WI38 (cell line): Measurements from ENCODE around the gene SUCNR1.

Experiments used
- H3K4me3 ChIP-seq: 2 replicates; pipeline ENCODE4 v1.5.1; 2011; ENCODE audit warnings: low read depth, mild to moderate bottlenecking, control low read depth, low read length
- CTCF ChIP-seq: IDR thresholded peaks from 2 replicates; pipeline ENCODE4 v1.5.1; 2012; ENCODE audit warnings: low read depth, mild to moderate bottlenecking, control low read depth, low read length

SUCNR1 gene

DNA sequence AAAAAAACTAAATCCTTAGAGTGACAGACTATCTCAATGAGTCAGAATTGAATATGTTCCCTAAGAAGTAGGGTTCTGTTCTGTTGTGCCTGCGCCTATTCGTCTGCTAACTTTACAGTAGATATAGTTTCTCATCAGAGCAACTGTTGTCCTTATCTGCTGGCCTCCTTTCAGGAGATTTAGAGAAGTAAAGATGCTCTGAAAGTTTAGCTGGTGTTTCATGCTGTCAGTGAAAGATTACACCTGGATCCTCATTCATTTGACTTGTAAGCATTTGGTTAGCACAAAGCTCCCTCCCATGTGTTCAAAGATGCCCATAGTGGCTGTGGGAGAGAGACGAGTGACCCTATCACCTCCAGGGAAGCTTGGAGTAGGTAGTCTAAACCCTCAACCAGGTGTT is 35.0 kb downstream of the SUCNR1 start:
- no peak for TF ChIP-seq CTCF
- no peak overlapping the region for H3K4me3 ChIP-seq

- H3K4me3 ChIP-seq, result no peak overlapping the region
- TF ChIP-seq CTCF, result no peak
These were observed 36.4 kb downstream of the SUCNR1 start for GRCh38 chr3:151909681-151910405.

- TF ChIP-seq CTCF, result no peak
- H3K4me3 ChIP-seq, result no peak overlapping the region
These were observed 38.0 kb downstream of the SUCNR1 start for GRCh38 chr3:151911462-151911861.

DNA sequence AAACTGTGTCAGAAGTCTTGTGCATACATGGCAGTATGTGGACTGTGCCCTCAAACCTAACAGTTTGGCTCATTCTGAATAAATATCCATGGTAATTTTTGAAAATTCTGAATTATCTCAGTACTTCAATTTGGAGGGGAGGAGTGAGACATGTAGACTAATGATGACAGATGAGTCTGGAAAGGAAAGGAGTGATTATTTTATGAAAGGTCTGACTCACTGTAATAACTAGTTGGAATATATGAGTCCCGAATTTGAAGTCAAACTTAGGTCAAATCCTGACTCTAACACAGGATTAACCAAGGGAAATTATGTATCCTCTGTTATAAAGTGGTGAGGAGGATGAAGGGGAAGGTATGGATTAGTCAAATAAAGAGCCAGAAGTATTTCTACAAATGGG is 38.6 kb downstream of the SUCNR1 start:
- TF ChIP-seq CTCF, result no peak
- no peak overlapping the region for H3K4me3 ChIP-seq

DNA sequence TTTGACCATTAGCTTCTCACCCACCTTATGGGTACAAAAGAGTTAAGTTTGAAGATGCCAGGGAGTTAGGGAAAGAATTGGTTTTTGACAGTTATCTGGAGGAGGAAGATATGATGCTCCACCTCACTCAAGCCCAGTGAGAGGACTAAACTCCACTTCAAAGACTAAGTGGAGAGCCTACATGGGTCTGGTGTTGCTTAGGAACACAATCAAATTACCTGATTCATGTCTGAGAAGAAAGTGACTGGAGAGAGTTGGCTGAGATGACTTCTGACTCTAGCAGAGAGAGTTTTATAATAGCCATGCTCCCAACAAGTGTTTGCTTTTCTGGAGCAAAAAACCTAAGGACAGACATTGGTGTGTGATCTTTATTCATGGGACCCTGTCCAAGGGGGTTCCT is 43.3 kb downstream of the SUCNR1 start:
- TF ChIP-seq CTCF, result no peak

GRCh38 chr3:151918253-151919029 is 45.0 kb downstream of the SUCNR1 start:
- peak; percentile 23; the same call in 1 of the 2 replicates for TF ChIP-seq CTCF
- H3K4me3 ChIP-seq, result no peak overlapping the region

More for the DNA sequence above, 43.3 kb downstream of the SUCNR1 start:
- H3K4me3 ChIP-seq, result no peak overlapping the region

GRCh38 chr3:151919030-151919328 is 45.5 kb downstream of the SUCNR1 start:
- TF ChIP-seq CTCF, result no peak
- H3K4me3 ChIP-seq, result no peak overlapping the region
